ENCODE results near the gene LLPH. TPM values are rescaled to one million over a fixed set of nuclear protein-coding genes. Genes with fewer than 3 reads are reported as not detected.

Gene LLPH
- total and polyA plus RNA-seq, 2 donors from 2014 or later = 21.9 to 28.7 TPM

- no peak for DNase-seq
- H3K4me3 ChIP-seq (ENCODE audit: low read length in 3 of 3) = no peak overlapping the region
- no peaks in the 10 kb centered on the region for H3K4me1 ChIP-seq (ENCODE audit: control insufficient read depth in 2 of 3, insufficient read depth in 2 of 3, low read depth in 1 of 3, low read length in 3 of 3)
- H3K27ac ChIP-seq (ENCODE audit: low read depth in 2 of 2, low read length in 2 of 2) = no peak overlapping the region
- intact Hi-C loops (cut with DNase I) = no loop called here
- H3K9ac ChIP-seq (ENCODE audit: low read length in 3 of 3) = no peak overlapping the region
- TF ChIP-seq CTCF (IDR thresholded peaks at IDR 0.05; ENCODE audit: borderline replicate concordance, extremely low read depth, insufficient read depth) = no peak
- peaks cover 0 to 4% (median 4%) of the 10 kb centered on the region in 3 donors for H3K36me3 ChIP-seq (ENCODE audit: control insufficient read depth in 2 of 3, insufficient read depth in 3 of 3, low read length in 3 of 3)
- no peaks in the 10 kb centered on the region for H3K9me3 ChIP-seq (ENCODE audit: control insufficient read depth in 2 of 3, insufficient read depth in 1 of 3, low read length in 3 of 3)
- no peak for FAIRE-seq
- H3K27me3 ChIP-seq (ENCODE audit: control insufficient read depth, insufficient read depth, low read length) = no peaks in the 10 kb centered on the region
These were observed 12.2 kb downstream of the LLPH start for GRCh38 chr12:66118240-66118891.

GRCh38 chr12:66117242-66117641, 13.3 kb downstream of the LLPH start:
- no peak for TF ChIP-seq CTCF (IDR thresholded peaks at IDR 0.05; ENCODE audit: borderline replicate concordance, extremely low read depth, insufficient read depth)
- Histone ChIP-seq H3K36me3 (ENCODE audit: control insufficient read depth in 2 of 3, insufficient read depth in 3 of 3, low read length in 3 of 3) (peaks cover 0 to 2% (median 0%) of the 10 kb centered on the region in 3 donors), H3K27ac (ENCODE audit: low read depth in 2 of 2, low read length in 2 of 2) (no peak overlapping the region), H3K9me3 (ENCODE audit: control insufficient read depth in 2 of 3, insufficient read depth in 1 of 3, low read length in 3 of 3) (no peaks in the 10 kb centered on the region), H3K4me3 (ENCODE audit: low read length in 3 of 3) (no peak overlapping the region), H3K4me1 (ENCODE audit: control insufficient read depth in 2 of 3, insufficient read depth in 2 of 3, low read depth in 1 of 3, low read length in 3 of 3) (no peaks in the 10 kb centered on the region), H3K9ac (ENCODE audit: low read length in 3 of 3) (no peak overlapping the region), H3K27me3 (ENCODE audit: control insufficient read depth, insufficient read depth, low read length) (no peaks in the 10 kb centered on the region)
- DNase-seq (no peak), FAIRE-seq (no peak)
- intact Hi-C loops (cut with DNase I) = no loop called here

GRCh38 chr12:66115071-66115600, 15.4 kb downstream of the LLPH start:
- Histone ChIP-seq H3K4me3 (ENCODE audit: low read length in 3 of 3) (no peak overlapping the region), H3K9ac (ENCODE audit: low read length in 3 of 3) (no peak overlapping the region), H3K9me3 (ENCODE audit: control insufficient read depth in 2 of 3, insufficient read depth in 1 of 3, low read length in 3 of 3) (no peaks in the 10 kb centered on the region), H3K27me3 (ENCODE audit: control insufficient read depth, insufficient read depth, low read length) (no peaks in the 10 kb centered on the region), H3K27ac (ENCODE audit: low read depth in 2 of 2, low read length in 2 of 2) (no peak overlapping the region), H3K4me1 (ENCODE audit: control insufficient read depth in 2 of 3, insufficient read depth in 2 of 3, low read depth in 1 of 3, low read length in 3 of 3) (no peaks in the 10 kb centered on the region), H3K36me3 (ENCODE audit: control insufficient read depth in 2 of 3, insufficient read depth in 3 of 3, low read length in 3 of 3) (no peaks in the 10 kb centered on the region)
- DNase-seq = no peak
- no peak for FAIRE-seq
- intact Hi-C loops (cut with DNase I) = no loop called here
- TF ChIP-seq CTCF (IDR thresholded peaks at IDR 0.05; ENCODE audit: borderline replicate concordance, extremely low read depth, insufficient read depth) = no peak

Data from kidney (tissue), 14 donors.